Fibroblast of lung (primary cell): ENCODE results near the gene TAP2. TPM values are rescaled to one million over a fixed set of nuclear protein-coding genes. Genes with fewer than 3 reads are reported as not detected.

Experiments
- DNase-seq, 2 donors: peaks; one replicate each; pipeline versions ENCODE4 v3.0.0 to v3.0.0-alpha.2; 2010; ENCODE audit warnings: low read depth in 2 of 2
- H2AFZ ChIP-seq: 2 replicates; pipeline ENCODE4 v1.5.1; 2012; ENCODE audit warnings: low read length, control low read depth, inconsistent platforms
- H3K27ac ChIP-seq: 2 replicates; pipeline ENCODE4 v1.5.1; 2011; ENCODE audit warnings: low read length, control low read depth; ENCODE audit not compliant: insufficient read depth
- H3K27me3 ChIP-seq: 2 replicates; pipeline ENCODE4 v1.5.1; 2011; ENCODE audit warnings: mild to moderate bottlenecking, low read length; ENCODE audit not compliant: control insufficient read depth, insufficient read depth
- H3K36me3 ChIP-seq: 2 replicates; pipeline ENCODE4 v1.5.1; 2011; ENCODE audit warnings: low read length; ENCODE audit not compliant: control insufficient read depth, insufficient read depth
- H3K4me1 ChIP-seq: 2 replicates; pipeline ENCODE4 v1.5.1; 2011; ENCODE audit warnings: low read length; ENCODE audit not compliant: control insufficient read depth, insufficient read depth; ENCODE audit errors: extremely low read depth
- H3K4me2 ChIP-seq: 2 replicates; pipeline ENCODE4 v1.5.1; 2011; ENCODE audit warnings: low read length, control low read depth; ENCODE audit not compliant: insufficient read depth; ENCODE audit errors: extremely low read depth
- H3K4me3 ChIP-seq, 4 experiments: fragments of 200-600 bp in 1 of 4; sonication (generic) in 1 of 4; replicated peaks in 1 of 4; 2 replicates each; pipeline ENCODE4 v1.5.1; 2011 to 2016; ENCODE audit warnings: low read length in 4 of 4, low read depth in 3 of 4, mild to moderate bottlenecking in 3 of 4, control low read depth in 2 of 4, inconsistent platforms in 1 of 4, mixed read lengths in 1 of 4; ENCODE audit not compliant: insufficient read depth in 1 of 4; ENCODE audit errors: control extremely low read depth in 1 of 4
- H3K79me2 ChIP-seq: 2 replicates; pipeline ENCODE4 v1.5.1; 2012; ENCODE audit warnings: mild to moderate bottlenecking, low read length, inconsistent platforms; ENCODE audit not compliant: control insufficient read depth, insufficient read depth
- H3K9ac ChIP-seq: 2 replicates; pipeline ENCODE4 v1.5.1; 2011; ENCODE audit warnings: mild to moderate bottlenecking, low read length, control low read depth; ENCODE audit not compliant: insufficient read depth
- H3K9me3 ChIP-seq: 2 replicates; pipeline ENCODE4 v1.5.1; 2012; ENCODE audit warnings: low read depth, low read length; ENCODE audit not compliant: control insufficient read depth, insufficient read depth
- H4K20me1 ChIP-seq: 2 replicates; pipeline ENCODE4 v1.5.1; 2011; ENCODE audit warnings: low read length; ENCODE audit not compliant: control insufficient read depth, insufficient read depth; ENCODE audit errors: extremely low read depth
- CTCF ChIP-seq, 2 donors: IDR thresholded peaks in 1 of 2; conservative IDR thresholded peaks in 1 of 2; 1 replicate in 1 of 2; 2 replicates in 1 of 2; pipeline ENCODE4 v1.5.1; 2011 to 2012; ENCODE audit warnings: low read length in 2 of 2, control low read depth in 1 of 2, inconsistent platforms in 1 of 2, low read depth in 1 of 2, mild to moderate bottlenecking in 1 of 2
- EZH2 ChIP-seq: IDR thresholded peaks from 2 replicates; pipeline ENCODE4 v1.5.1; 2012; ENCODE audit warnings: low read length, control low read depth, mild to moderate bottlenecking; ENCODE audit errors: missing control alignments
- polyA plus RNA-seq, 2 donors: library from polyadenylated mRNA; depleted of rRNA in 1 of 2; stranded (reverse) in 1 of 2; unstranded in 1 of 2; fragments of >200 nt; gene quantifications; 2 replicates each; pipeline ENCODE4 v1.2.1, GENCODE V29; 2011 to 2012; ENCODE audit warnings: missing spikeins in 1 of 2
- total RNA-seq: library from RNA; depleted of rRNA; stranded (reverse); fragments of >200 nt; gene quantifications from 2 replicates; pipeline ENCODE4 v1.2.1, GENCODE V29; 2014

TAP2 gene
- total and polyA plus RNA-seq, 2 donors (not counting 1 experiment from before 2014, with no cell fraction given) = 20.7 to 27.7 TPM

- peaks cover 13% of the 10 kb centered on the region for H3K36me3 ChIP-seq
- H4K20me1 ChIP-seq = no peaks in the 10 kb centered on the region
- H3K4me2 ChIP-seq = peak overlapping the region; percentile 93
- peak overlapping the region; percentile 88 for H2AFZ ChIP-seq
- peak overlapping the region; percentile 89 to 97 (median 92) for H3K4me3 ChIP-seq
- peak overlapping the region; percentile 78 for H3K9ac ChIP-seq
- TF ChIP-seq CTCF (conservative IDR thresholded peaks at IDR 0.05 in 1 of 2, IDR thresholded peaks at IDR 0.05 in 1 of 2; ENCODE audit: low read depth in 1 of 2, low read length in 2 of 2) = no peak
- TF ChIP-seq EZH2 = no peak
- H3K27ac ChIP-seq = peak overlapping the region; percentile 90
- H3K4me1 ChIP-seq = peaks cover 6% of the 10 kb centered on the region
- peak; percentile 27 to 36 for DNase-seq
- H3K79me2 ChIP-seq = peaks cover 12% of the 10 kb centered on the region
- no peaks in the 10 kb centered on the region for H3K9me3 ChIP-seq
- no peaks in the 10 kb centered on the region for H3K27me3 ChIP-seq
These were observed 14.5 kb upstream of the TAP2 start for GRCh38 chr6:32852844-32853540.

- Histone ChIP-seq H3K9ac (peak overlapping the region; percentile 78), H3K9me3 (no peaks in the 10 kb centered on the region)
- DNase-seq = peak in 1 of 2 donors; percentile 13
These were observed 13.7 kb upstream of the TAP2 start for GRCh38 chr6:32852018-32852843.

More at GRCh38 chr6:32852018-32852843, 13.7 kb upstream of the TAP2 start:
- Histone ChIP-seq H3K4me1 (peaks cover 6% of the 10 kb centered on the region), H3K27ac (peak overlapping the region; percentile 90), H2AFZ (peak overlapping the region; percentile 88), H3K4me3 (peak overlapping the region; percentile 89 to 97 (median 92)), H3K79me2 (peaks cover 12% of the 10 kb centered on the region), H3K4me2 (peak overlapping the region; percentile 93), H3K27me3 (no peaks in the 10 kb centered on the region), H4K20me1 (no peaks in the 10 kb centered on the region), H3K36me3 (peaks cover 15% of the 10 kb centered on the region)
- no peak for TF ChIP-seq CTCF (conservative IDR thresholded peaks at IDR 0.05 in 1 of 2, IDR thresholded peaks at IDR 0.05 in 1 of 2; ENCODE audit: low read depth in 1 of 2, low read length in 2 of 2)
- no peak for TF ChIP-seq EZH2
